A673 (cell line): ENCODE measurements around the gene DNMT3L. TPM values are rescaled to one million over a fixed set of nuclear protein-coding genes. Genes with fewer than 3 reads are reported as not detected.
A peak's percentile ranks its signal among the peaks of the same experiment; 100 is the strongest.

Source experiments
- BruUV-seq: library from RNA; stranded (reverse); fragments of 400-500 nt; replicated peaks from 2 replicates; lab custom pipeline; 2021; lab: Mats Ljungman, UMichigan
- CTCF ChIA-PET: fragments of 300-600 bp; sonication (Branson Sonifier 250); formaldehyde crosslinking; loops from one replicate; lab custom pipeline; 2022; ENCODE audit warnings: antibody characterized with exemption; lab: Charles Lee
- POLR2A ChIA-PET: fragments of 300-600 bp; sonication (Branson Sonifier 250); formaldehyde crosslinking; loops from one replicate; lab custom pipeline; 2022; ENCODE audit warnings: antibody characterized with exemption; ENCODE audit not compliant: low non-redundant PET; lab: Charles Lee
- DNase-seq: peaks from one replicate; pipeline ENCODE4 v3.0.0-alpha.2; 2015; ENCODE audit warnings: low spot score
- H3K27ac ChIP-seq: fragments of 200-600 bp; sonication (generic); 2 replicates; pipeline ENCODE4 v1.5.1; 2016; ENCODE audit warnings: mixed run types, low read depth, mild to moderate bottlenecking, mixed read lengths, antibody characterized with exemption, low read length; ENCODE audit not compliant: poor library complexity, severe bottlenecking
- H3K27me3 ChIP-seq: fragments of 200-600 bp; sonication (generic); replicated peaks from 2 replicates; pipeline ENCODE4 v1.6.1; 2017; ENCODE audit warnings: mixed run types, low read depth, mild to moderate bottlenecking, mixed read lengths, antibody characterized with exemption, low read length; ENCODE audit not compliant: insufficient read depth, poor library complexity
- H3K36me3 ChIP-seq: fragments of 200-600 bp; sonication (generic); 2 replicates; pipeline ENCODE4 v1.6.1; 2016; ENCODE audit warnings: mixed run types, mild to moderate bottlenecking, mixed read lengths, antibody characterized with exemption, low read length; ENCODE audit not compliant: insufficient read depth, poor library complexity, severe bottlenecking
- H3K4me1 ChIP-seq: fragments of 200-600 bp; sonication (generic); 2 replicates; pipeline ENCODE4 v1.6.1; 2017; ENCODE audit warnings: mixed run types, mild to moderate bottlenecking, mixed read lengths, antibody characterized with exemption, low read length; ENCODE audit not compliant: insufficient read depth, poor library complexity, severe bottlenecking
- H3K4me3 ChIP-seq: fragments of 200-600 bp; sonication (generic); 2 replicates; pipeline ENCODE4 v1.5.1; 2016; ENCODE audit warnings: low read depth, mixed run types, mild to moderate bottlenecking, mixed read lengths, low read length; ENCODE audit not compliant: poor library complexity, severe bottlenecking
- H3K9me3 ChIP-seq: fragments of 200-600 bp; sonication (generic); 2 replicates; pipeline ENCODE4 v1.6.1; 2016; ENCODE audit warnings: mixed run types, low read depth, mild to moderate bottlenecking, mixed read lengths, antibody characterized with exemption, low read length; ENCODE audit not compliant: poor library complexity, severe bottlenecking
- CTCF ChIP-seq: fragments of 300-800, 200-600 bp; sonication (generic); conservative IDR thresholded peaks from 2 replicates; pipeline ENCODE4 v1.5.1; 2017; ENCODE audit warnings: low read depth, mild to moderate bottlenecking, antibody characterized with exemption, low read length, moderate library complexity, mixed read lengths
- EZH2 ChIP-seq: fragments of 200-600 bp; sonication (generic); IDR thresholded peaks from 2 replicates; pipeline ENCODE4 v1.6.1; 2017; ENCODE audit warnings: borderline replicate concordance, low read depth, mild to moderate bottlenecking, mixed read lengths, antibody characterized with exemption, low read length; ENCODE audit not compliant: poor library complexity, severe bottlenecking
- intact Hi-C: fragments of 100-400 bp; cut with micrococcal nuclease; formaldehyde crosslinking; loops from one replicate; pipeline ENCODE4 v1.10.0; 2022; ENCODE audit not compliant: unreplicated experiment
- total RNA-seq: library from RNA; stranded (reverse); gene quantifications from 2 replicates; pipeline ENCODE4 v1.2.3, GENCODE V29; 2021

Gene DNMT3L
- total RNA-seq, 1 experiment from 2014 or later, result not detected

GRCh38 chr21:44305691-44306090 is 44.0 kb upstream of the DNMT3L start:
- intact Hi-C loops, result no loop called here
- no peaks in the 10 kb centered on the region for H3K9me3 ChIP-seq
- no peaks in the 10 kb centered on the region for H3K36me3 ChIP-seq
- CTCF ChIA-PET, result no interaction called here
- DNase-seq, result no peak
- no TSS peak for BruUV-seq
- H3K27me3 ChIP-seq, result no peaks in the 10 kb centered on the region
- POLR2A ChIA-PET, result no interaction called here
- TF ChIP-seq CTCF (no peak), EZH2 (no peak)
- H3K4me3 ChIP-seq, result no peak overlapping the region
- H3K27ac ChIP-seq, result peak overlapping the region; percentile 16
- peaks cover 8% of the 10 kb centered on the region for H3K4me1 ChIP-seq

GRCh38 chr21:44304877-44305293 is 43.2 kb upstream of the DNMT3L start:
- ChIA-PET POLR2A (no interaction called here), CTCF (interaction anchor here (0.7 kb wide), 1 partner anchor 507 kb away, joined by 5 read pairs; no protein-coding TSS in a partner anchor)

DNA sequence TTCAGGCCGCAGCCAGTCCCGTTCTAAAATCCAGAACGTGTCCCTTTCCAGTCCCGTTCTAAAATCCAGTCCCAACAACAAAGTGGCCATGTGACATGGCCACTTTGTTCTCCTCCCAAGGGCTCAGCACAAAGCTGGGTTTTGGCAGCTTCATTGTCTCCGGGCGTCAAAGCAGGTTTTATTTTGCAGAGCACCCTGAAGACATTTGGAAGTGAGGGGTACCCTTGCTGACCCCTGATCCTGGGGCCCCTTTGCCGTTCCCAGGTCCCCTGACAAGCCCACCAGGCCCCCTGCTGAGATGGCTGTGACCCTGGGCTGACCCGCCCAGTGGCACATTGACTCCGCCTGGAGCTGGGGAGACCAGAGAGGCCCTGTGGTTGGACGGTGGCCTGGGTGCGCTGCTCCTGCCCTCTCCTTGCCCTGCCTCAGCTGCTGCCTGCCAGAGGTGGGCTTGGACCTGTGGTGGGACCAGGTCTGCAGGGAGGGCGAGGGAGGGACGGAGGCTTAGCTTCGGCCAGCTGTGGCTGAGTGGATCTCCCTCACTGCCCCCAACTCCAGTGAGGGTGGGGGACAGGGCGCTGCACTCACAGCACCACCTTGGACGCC is 42.4 kb upstream of the DNMT3L start:
- Histone ChIP-seq H3K36me3 (no peaks in the 10 kb centered on the region), H3K4me3 (no peak overlapping the region), H3K27me3 (no peaks in the 10 kb centered on the region), H3K9me3 (no peaks in the 10 kb centered on the region), H3K4me1 (peaks cover 14% of the 10 kb centered on the region), H3K27ac (peak overlapping the region; percentile 11)
- TF ChIP-seq EZH2 (no peak), CTCF (no peak)
- CTCF ChIA-PET, result interaction anchor here (0.6 kb wide), 1 partner anchor 241 kb away, joined by 3 read pairs; no protein-coding TSS in a partner anchor
- no peak for DNase-seq
- POLR2A ChIA-PET, result no interaction called here
- no TSS peak for BruUV-seq
- intact Hi-C loops, result no loop called here

More at GRCh38 chr21:44304877-44305293, 43.2 kb upstream of the DNMT3L start:
- no TSS peak for BruUV-seq
- Histone ChIP-seq H3K36me3 (no peaks in the 10 kb centered on the region), H3K27me3 (no peaks in the 10 kb centered on the region), H3K4me3 (no peak overlapping the region), H3K9me3 (no peaks in the 10 kb centered on the region), H3K27ac (no peak overlapping the region), H3K4me1 (peaks cover 11% of the 10 kb centered on the region)
- TF ChIP-seq EZH2 (no peak), CTCF (peak; percentile 75)
- intact Hi-C loops, result no loop called here
- peak; percentile 61 for DNase-seq
